Fibroblast of skin of right biceps (primary cell): ENCODE results near the gene DHRS11.
A peak's percentile ranks its signal among the peaks of the same experiment; 100 is the strongest.

Experiments used
- DNase-seq: peaks from one replicate; pipeline ENCODE4 v3.0.0-alpha.2; 2013

The DHRS11 gene

DNA sequence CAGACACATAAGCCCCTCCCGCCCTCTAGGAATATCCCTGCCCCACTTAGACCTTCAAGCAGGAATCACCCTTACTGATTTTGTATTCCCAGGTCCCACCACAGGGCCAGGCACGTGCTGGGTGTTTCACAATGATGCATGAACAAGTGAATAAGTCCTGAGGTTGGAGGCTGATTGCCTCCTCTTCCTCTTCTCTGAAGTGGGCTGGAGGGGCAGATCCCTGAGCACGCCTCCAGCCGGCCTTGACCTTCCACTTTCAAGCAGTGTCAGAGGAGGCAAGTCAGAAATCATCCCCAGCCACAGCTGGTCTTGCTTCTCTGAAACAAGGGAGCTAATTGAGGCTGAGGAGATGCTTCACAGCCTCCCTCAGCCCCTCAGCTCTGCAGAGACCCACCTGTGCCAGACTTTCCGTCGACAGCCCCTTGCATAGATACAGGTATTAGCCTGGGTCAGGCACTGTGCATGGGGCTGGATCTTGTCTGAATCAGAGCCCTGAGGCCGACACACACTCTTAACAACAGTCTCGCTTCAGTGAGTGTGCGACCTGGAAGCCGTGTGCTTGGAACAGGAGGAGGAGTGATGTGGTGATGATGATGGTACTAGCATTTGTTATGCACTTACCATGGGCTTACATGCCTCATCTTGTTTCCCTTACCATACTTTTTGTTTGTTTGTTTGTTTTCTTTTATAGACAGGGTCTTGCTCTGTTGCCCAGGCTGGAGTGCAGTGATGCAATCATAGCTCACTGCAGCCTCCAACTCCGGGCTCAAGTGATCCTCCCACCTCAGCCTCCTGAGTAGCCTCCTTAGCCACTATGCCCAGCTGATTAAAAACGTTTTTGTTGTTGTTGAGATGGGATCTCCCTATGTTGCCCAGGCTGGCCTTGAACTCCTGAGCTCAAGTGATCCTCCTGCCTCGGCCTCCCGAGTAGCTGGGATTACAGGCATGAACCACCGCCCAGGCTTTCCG lies 24.7 kb downstream of the DHRS11 start:
- DNase-seq: no peak

DNA sequence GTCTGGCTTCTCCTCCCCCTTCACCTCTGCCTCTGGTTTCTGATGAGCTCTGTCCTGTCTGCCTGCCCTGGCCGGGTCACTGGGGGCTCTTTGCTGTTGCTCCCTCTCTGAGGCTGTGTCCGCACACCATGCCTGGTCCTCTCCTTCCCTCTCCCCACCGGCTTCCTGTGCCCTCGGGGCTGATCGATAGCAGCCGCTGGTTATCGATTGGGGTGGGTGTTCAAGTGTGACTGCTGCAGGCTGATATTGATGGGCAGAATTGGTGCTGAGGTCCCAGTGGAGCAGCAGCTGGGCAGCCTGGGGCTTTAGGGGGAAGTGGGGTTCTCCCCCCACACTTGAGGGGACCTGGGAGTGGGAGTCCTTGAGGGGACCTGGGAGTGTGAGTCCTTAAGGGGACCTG lies 26.1 kb downstream of the DHRS11 start:
- DNase-seq: no peak

GRCh38 chr17:36623281-36623680 lies 31.6 kb downstream of the DHRS11 start:
- DNase-seq: no peak

GRCh38 chr17:36625188-36625587 lies 33.5 kb downstream of the DHRS11 start:
- DNase-seq: no peak

- DNase-seq: no peak
Observed at GRCh38 chr17:36627101-36627500, 35.4 kb downstream of the DHRS11 start.

GRCh38 chr17:36628576-36628975 lies 36.9 kb downstream of the DHRS11 start:
- DNase-seq: no peak

DNA sequence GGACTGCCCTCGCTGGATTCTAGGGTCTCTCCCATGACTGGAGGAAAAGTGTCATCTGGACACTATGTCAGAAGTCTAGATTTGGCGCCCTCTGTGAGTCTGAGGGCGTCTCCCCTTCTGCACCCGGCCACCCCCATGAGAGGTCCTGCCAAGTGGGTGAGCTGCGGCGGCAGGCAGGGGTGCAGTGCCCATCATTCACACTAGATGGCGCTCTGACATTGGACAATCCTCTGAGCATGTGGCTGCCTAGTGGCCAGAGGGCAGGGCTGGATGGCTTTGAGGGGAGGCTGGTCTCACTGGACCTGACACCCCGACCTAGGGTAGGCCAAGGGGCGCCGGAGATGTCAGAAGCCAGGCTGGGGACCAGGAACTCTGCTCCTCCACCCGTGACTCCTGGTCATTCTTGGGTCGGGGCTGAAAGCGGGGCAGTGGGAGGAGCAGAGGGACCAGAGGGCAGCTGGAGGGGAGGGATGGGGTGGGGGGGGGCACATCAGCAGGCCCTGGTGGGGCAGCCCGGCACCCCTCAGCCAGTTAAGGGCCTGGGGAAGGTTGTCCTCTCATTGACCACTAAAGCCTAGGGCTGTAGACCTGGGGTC lies 37.7 kb downstream of the DHRS11 start:
- DNase-seq: peak; percentile 55

- DNase-seq: no peak
Observed at GRCh38 chr17:36629970-36630502, 38.4 kb downstream of the DHRS11 start.

DNA sequence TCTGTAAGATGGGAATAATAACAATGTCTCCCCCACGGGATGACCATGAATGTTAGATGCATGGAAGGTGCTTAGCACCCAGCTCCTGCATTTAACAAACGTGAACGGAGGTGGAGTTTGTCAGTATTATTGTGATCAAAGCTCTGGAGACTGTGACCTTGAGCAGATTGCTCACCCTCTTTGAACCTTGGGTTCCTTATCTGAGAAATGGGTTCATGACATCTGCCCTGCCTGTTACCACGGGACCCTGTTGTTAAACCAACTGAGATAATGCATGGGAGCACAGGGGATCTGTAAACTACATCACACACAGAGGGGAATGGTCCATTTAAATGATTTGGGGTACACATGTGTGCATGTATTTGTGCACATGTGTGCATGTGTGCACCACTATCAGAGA lies 39.3 kb downstream of the DHRS11 start:
- DNase-seq: no peak

- no peak for DNase-seq
Observed at GRCh38 chr17:36632916-36633771, 41.5 kb downstream of the DHRS11 start.

DNA sequence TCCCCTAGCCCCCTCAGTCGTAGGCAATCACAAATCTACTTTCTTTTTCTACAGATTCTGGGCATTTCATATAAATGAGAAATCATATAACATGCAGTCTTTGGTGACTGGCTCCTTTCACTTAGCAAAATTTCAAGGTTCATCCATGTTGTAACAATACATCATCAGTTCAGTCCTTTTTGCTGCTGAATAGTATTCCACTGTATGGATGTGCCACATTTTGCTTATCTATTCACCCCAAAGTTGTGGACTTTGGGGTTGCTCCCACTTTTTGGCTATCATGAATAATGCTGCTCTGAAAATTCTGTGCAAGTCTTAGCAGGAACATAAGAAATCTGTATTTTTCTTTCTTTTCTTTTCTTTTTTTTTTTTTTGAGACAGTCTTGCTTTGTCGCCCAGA lies 48.7 kb downstream of the DHRS11 start:
- DNase-seq: no peak

- no peak for DNase-seq
Observed at GRCh38 chr17:36640836-36641235, 49.2 kb downstream of the DHRS11 start.

- no peak for DNase-seq
Observed at GRCh38 chr17:36641331-36641876, 49.7 kb downstream of the DHRS11 start.

DNA sequence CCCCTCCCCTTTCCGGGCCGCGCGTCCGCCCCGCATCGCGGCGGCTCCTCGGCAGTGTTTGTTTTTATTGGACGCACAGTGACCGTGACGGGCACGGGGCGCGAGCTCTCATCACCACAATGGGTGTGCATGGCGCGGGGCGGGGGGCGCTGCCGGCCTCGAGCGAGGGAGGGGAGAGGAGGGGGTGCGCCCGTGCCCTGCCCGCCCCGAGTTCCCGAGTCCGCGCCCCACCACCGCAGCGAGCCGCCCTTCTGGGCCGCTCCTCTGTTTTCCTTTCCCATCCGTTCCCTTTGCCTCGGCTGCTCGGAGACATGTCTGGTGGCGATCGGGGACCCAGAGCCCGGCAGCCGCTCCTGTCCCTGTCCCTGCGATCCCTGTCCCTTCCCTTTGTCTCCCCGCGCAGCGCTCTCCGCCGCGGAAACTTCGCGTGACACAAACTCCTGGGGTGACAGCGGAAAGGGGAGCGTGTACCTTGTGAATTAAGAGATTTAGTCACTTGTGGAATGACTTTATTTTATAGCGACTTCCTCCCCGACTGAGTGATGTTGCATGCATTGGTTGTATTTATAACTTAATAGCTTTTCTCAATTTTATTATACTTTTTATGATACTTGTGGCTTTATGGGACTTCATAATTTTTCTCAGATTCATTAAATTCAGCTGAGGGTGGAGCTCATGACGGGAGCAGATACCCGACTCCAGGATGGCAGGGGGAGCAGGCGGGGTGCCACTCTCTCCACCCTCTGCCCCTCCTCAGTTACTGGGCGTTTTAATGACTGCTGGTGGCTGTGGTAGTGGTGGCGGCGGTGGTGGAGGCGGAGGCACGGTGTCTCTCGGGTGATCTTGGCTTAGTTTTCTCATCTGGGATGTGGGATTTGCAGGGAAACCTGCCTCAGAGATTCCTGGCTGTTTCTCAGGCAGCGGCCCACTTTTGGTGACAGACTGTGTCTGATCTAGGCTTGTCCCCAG lies 50.5 kb downstream of the DHRS11 start:
- no peak for DNase-seq

DNA sequence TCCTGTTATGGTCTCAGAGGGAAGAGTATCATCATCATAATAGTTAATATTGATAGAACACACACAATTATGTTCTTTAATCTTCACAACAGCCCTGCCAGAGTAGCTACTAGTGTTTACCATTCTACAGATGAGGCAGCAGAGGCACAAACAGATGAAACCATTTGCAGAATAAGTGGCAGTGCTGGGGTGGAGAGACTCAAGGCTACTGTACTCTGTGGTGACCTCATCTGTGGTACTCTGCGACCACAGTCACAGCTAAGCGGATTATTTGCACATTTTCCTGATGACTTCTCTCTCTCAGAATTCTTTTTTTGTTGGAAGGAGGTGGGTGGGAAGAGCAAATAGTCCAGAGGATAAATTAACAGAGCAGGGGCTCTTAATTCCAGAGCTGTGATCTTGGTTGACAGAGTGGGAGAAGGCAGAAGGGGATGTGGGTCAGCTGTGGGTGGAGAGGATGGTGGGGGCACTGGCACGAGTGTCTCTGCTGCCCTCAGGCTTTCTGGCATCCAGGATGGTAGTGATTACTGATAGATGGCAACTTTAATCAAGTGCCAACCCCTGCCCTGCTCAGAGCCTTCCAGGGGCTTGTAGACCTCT lies 51.5 kb downstream of the DHRS11 start:
- DNase-seq: no peak

- DNase-seq: no peak
Observed at GRCh38 chr17:36645422-36645821, 53.7 kb downstream of the DHRS11 start.

DNA sequence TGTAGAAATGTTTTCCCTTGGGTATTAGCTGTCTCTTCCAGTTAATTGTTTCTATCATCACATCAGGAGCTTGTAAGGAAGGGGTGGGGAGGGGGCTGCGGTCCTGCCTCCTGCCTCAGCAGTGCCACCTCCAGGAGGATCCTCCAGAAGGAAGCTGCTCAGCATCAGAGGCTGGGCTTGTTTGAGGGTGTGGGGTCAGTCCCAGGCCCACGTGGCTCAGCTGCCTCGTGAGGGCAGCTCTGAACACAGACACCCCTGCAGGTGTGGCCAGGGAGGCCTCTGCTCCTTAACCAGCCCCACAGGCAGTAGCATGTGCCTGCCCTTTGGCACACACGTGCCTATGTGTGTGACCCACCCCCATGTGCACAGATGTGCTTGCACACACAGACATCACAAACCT lies 56.0 kb downstream of the DHRS11 start:
- DNase-seq: no peak

DNA sequence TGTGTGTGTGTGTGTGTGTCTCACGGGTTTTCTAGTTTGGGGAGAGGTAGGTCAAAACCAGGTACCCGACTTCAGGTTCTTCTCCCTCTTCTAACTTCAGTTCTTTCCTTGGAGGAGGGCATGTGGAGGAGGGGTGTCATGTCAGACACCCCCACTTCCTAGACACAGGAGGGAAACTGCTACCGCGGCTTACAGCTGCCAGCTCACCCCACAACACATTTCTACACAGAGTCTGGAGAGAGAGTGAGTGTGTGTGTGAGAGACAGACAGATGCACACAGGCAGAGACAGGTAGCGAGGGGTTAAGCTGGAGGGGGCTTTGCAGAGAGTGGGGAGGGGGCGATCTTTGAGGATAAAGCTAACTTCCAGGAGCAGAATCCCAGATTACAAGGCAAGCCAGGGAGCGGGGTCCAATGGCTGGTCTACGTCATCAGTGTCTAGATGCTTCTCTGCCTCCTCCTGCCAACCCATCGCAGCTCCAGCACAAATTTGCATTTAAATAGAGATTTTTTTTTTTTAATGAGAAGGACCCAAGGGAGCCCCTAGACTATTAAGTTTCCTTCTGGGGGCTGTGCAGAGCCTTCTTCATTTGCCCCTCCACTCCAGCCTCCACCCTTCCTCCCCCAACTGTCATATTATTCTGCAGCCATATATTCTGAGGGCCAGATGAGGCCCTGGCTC lies 58.6 kb downstream of the DHRS11 start:
- DNase-seq: no peak
